K562 (cell line): ENCODE data around the gene FASTK. TPM values are rescaled to one million over a fixed set of nuclear protein-coding genes. Genes with fewer than 3 reads are reported as not detected.

Source experiments
- CAMTA2 ChIP-seq: fragments of 250-450 bp; sonication (Bioruptor Pico); conservative IDR thresholded peaks from 2 replicates; pipeline ENCODE4 v1.5.1; 2022
- CBX3 ChIP-seq, 2 experiments: IDR thresholded peaks; 1 replicate in 1 of 2; 2 replicates in 1 of 2; pipeline ENCODE4 v1.6.1; 2012; ENCODE audit warnings: inconsistent platforms in 2 of 2, low read length in 2 of 2, borderline replicate concordance in 1 of 2, control low read depth in 1 of 2
- ELF4 ChIP-seq: fragments of 450-650 bp; formaldehyde crosslinking; IDR thresholded peaks from 2 replicates; pipeline ENCODE4 v1.4.0; 2022; ENCODE audit warnings: missing genetic modification characterization
- FOXJ3 ChIP-seq: sonication (generic); formaldehyde crosslinking; IDR thresholded peaks from 2 replicates; pipeline ENCODE4 v1.4.0; 2020; ENCODE audit warnings: mild to moderate bottlenecking, missing genetic modification reagents
- FOXM1 ChIP-seq, 2 experiments: fragments of 450-650 bp in 1 of 2; sonication (generic) in 1 of 2; formaldehyde crosslinking in 1 of 2; IDR thresholded peaks; 2 replicates each; pipeline versions ENCODE4 v1.6.1 to v1.9.0; 2017 to 2022; ENCODE audit warnings: low read depth in 2 of 2, mild to moderate bottlenecking in 2 of 2, missing genetic modification reagents in 1 of 2, moderate library complexity in 1 of 2
- HDAC2 ChIP-seq: fragments of 450-650 bp; IDR thresholded peaks from 2 replicates; pipeline ENCODE4 v1.6.1; 2016; ENCODE audit warnings: mild to moderate bottlenecking
- KLF6 ChIP-seq: fragments of 250-450 bp; sonication (Bioruptor Pico); IDR thresholded peaks from 2 replicates; pipeline ENCODE4 v1.4.0; 2020; ENCODE audit warnings: mild to moderate bottlenecking, moderate library complexity, borderline replicate concordance
- NFATC3 ChIP-seq: fragments of 450-650 bp; IDR thresholded peaks from 2 replicates; pipeline ENCODE4 v1.6.1; 2017; ENCODE audit warnings: mild to moderate bottlenecking
- RHOXF2B ChIP-seq: fragments of 250-450 bp; sonication (Bioruptor Pico); conservative IDR thresholded peaks from 2 replicates; pipeline ENCODE4 v1.5.1; 2021
- SIRT6 ChIP-seq: IDR thresholded peaks from one replicate; pipeline ENCODE4 v1.6.1; 2012; ENCODE audit warnings: low read depth, mild to moderate bottlenecking, control low read depth, inconsistent platforms, low read length, moderate library complexity
- SMARCA4 ChIP-seq: fragments of 450-650 bp; IDR thresholded peaks from 2 replicates; pipeline ENCODE4 v1.6.1; 2016
- STAT5A ChIP-seq: IDR thresholded peaks from 2 replicates; pipeline ENCODE4 v1.6.1; 2012; ENCODE audit warnings: low read length, inconsistent platforms, borderline replicate concordance
- TBP ChIP-seq: optimal IDR thresholded peaks from 2 replicates; pipeline ENCODE3; 2011; ENCODE audit warnings: low read depth, low read length, improper control_type of control experiment
- XRCC4 ChIP-seq: IDR thresholded peaks from one replicate; pipeline ENCODE4 v1.6.1; 2011; ENCODE audit not compliant: insufficient read depth, insufficient read length; ENCODE audit errors: extremely low read depth
- ZNF197 ChIP-seq: fragments of 200-800 bp; sonication (Bioruptor generic); IDR thresholded peaks from 2 replicates; pipeline ENCODE4 v1.6.1; 2016; ENCODE audit warnings: low read depth, missing genetic modification characterization, missing compliant biosample characterization
- ZNF23 ChIP-seq: fragments of 250-450 bp; sonication (Bioruptor Pico); IDR thresholded peaks from 2 replicates; pipeline ENCODE4 v1.4.0; 2020; ENCODE audit warnings: mild to moderate bottlenecking
- ZSCAN32 ChIP-seq: fragments of 450-650 bp; formaldehyde crosslinking; IDR thresholded peaks from 2 replicates; pipeline ENCODE4 v1.4.0; 2020; ENCODE audit warnings: mild to moderate bottlenecking, moderate library complexity
- polyA plus RNA-seq, 8 experiments: library from polyadenylated mRNA; depleted of rRNA in 4 of 8; stranded (reverse) in 5 of 8; unstranded in 3 of 8; fragments of >200 nt; fragmentation: Nextera tagmentation in 2 of 8; fragmentation: Illumina TruSeq in 1 of 8; extraction: Ambion mirVana in 2 of 8; extraction: Trizol in 1 of 8; gene quantifications; 2 replicates each; pipeline versions ENCODE4 v1.2.1 to v1.2.3, GENCODE V29; 2011 to 2014; ENCODE audit warnings: inconsistent platforms in 1 of 8, missing spikeins in 1 of 8
- total RNA-seq, 7 experiments: library from RNA; depleted of rRNA in 6 of 7; stranded (reverse); fragments of >200 nt in 6 of 7; fragmentation: Illumina TruSeq in 2 of 7; extraction: Trizol in 2 of 7; gene quantifications; 2 replicates each; pipeline versions ENCODE4 v1.2.1 to v1.2.3, GENCODE V29; 2011 to 2021; ENCODE audit warnings: low replicate concordance in 1 of 7
- TF ChIP-seq, protein P1 (sequence below), 3 experiments: IDR thresholded peaks in 2 of 3; conservative IDR thresholded peaks in 1 of 3; 2 replicates each; pipeline ENCODE4 v1.5.1; 2011 to 2012; ENCODE audit warnings: low read length in 3 of 3, mild to moderate bottlenecking in 3 of 3, control low read depth in 2 of 3, improper control_type of control experiment in 1 of 3, inconsistent platforms in 1 of 3, low read depth in 1 of 3, mixed read lengths in 1 of 3, moderate library complexity in 1 of 3; ENCODE audit not compliant: insufficient read depth in 2 of 3
- TF ChIP-seq, protein P2 (sequence below): fragments of 250-450 bp; sonication (Bioruptor Pico); IDR thresholded peaks from 2 replicates; pipeline ENCODE4 v1.9.0; 2021; ENCODE audit warnings: mild to moderate bottlenecking
- TF ChIP-seq, protein P3 (sequence below): fragments of 450-650 bp; IDR thresholded peaks from 2 replicates; pipeline ENCODE4 v1.6.1; 2016; ENCODE audit warnings: antibody characterized with exemption
- TF ChIP-seq, protein P4 (sequence below): fragments of 450-650 bp; formaldehyde crosslinking; conservative IDR thresholded peaks from 2 replicates; pipeline ENCODE4 v1.4.0; 2022; ENCODE audit warnings: mild to moderate bottlenecking, missing genetic modification characterization
- TF ChIP-seq, protein P5 (sequence below), 2 experiments: IDR thresholded peaks; 2 replicates each; pipeline ENCODE4 v1.6.1; 2011; ENCODE audit warnings: borderline replicate concordance in 1 of 2, control low read depth in 1 of 2, low read depth in 1 of 2, low read length in 1 of 2, mild to moderate bottlenecking in 1 of 2, mixed read lengths in 1 of 2, moderate library complexity in 1 of 2; ENCODE audit not compliant: insufficient read depth in 1 of 2, insufficient read length in 1 of 2, poor library complexity in 1 of 2, severe bottlenecking in 1 of 2; ENCODE audit errors: extremely low read depth in 1 of 2

Gene FASTK
- total and polyA plus RNA-seq, 9 of the 15 experiments (the other 6 are each of a cell fraction or from before 2014, with no cell fraction given): 0.51 to 150 (median 48.2) TPM

DNA sequence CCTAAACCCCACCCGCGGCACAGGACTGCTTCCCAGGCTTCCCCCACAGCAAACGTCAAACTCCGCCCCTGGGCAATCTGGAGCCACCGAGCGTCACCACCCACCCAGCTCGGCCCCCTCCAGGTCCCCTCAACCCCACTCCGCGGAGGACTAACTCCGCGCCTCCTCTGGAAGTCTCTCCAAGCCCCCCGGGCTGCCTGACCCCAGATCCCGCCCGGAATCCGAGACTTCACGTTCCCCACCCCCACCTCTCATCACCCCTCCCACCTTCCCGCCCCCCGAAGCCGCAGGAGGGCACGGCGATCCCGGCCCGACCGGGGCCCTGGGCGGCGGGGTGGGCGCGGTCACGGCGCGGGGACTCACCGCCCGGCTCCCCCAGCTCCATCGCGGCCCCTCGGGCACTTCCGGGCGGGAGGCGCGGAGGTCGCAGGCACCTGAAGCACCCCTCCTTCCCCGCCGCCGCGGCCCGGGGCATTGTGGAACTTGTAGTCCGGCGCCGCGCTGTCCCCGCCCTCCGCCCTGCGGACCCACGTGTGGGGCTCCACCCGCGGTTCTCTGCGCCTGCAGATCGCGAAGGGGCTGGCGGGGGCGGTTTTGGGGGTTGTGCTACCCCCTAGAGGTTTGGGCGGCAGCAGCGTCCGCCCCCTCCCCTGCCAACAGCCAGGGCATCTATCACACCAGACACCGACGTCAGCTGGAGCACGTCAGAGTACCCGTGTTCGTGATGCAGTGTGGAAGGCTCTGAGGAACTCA, 2.6 kb upstream of the FASTK start, which contains the start of gene TMUB1 (continued):
- TF ChIP-seq, protein P1, sequence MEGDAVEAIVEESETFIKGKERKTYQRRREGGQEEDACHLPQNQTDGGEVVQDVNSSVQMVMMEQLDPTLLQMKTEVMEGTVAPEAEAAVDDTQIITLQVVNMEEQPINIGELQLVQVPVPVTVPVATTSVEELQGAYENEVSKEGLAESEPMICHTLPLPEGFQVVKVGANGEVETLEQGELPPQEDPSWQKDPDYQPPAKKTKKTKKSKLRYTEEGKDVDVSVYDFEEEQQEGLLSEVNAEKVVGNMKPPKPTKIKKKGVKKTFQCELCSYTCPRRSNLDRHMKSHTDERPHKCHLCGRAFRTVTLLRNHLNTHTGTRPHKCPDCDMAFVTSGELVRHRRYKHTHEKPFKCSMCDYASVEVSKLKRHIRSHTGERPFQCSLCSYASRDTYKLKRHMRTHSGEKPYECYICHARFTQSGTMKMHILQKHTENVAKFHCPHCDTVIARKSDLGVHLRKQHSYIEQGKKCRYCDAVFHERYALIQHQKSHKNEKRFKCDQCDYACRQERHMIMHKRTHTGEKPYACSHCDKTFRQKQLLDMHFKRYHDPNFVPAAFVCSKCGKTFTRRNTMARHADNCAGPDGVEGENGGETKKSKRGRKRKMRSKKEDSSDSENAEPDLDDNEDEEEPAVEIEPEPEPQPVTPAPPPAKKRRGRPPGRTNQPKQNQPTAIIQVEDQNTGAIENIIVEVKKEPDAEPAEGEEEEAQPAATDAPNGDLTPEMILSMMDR (IDR thresholded peaks at IDR 0.05 in 2 of 3, conservative IDR thresholded peaks at IDR 0.05 in 1 of 3; ENCODE audit: insufficient read depth in 2 of 3, low read depth in 1 of 3, low read length in 3 of 3): peak in 1 of 3 experiments; percentile 11; a peak in 1 of 6 replicates
- TF ChIP-seq, protein P2, sequence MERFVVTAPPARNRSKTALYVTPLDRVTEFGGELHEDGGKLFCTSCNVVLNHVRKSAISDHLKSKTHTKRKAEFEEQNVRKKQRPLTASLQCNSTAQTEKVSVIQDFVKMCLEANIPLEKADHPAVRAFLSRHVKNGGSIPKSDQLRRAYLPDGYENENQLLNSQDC (CRISPR knock-in tag): 0 out of 2 replicates have a peak, but pooled peaks have one; percentile 19
- TF ChIP-seq SMARCA4 (no peak; the same call in 1 of the 2 replicates), HDAC2 (peak; percentile 61), ZNF23 (CRISPR knock-in tag) (no peak), CAMTA2 (CRISPR knock-in tag) (0 out of 2 replicates have a peak, but pooled peaks have one; percentile 52), NFATC3 (no peak), SIRT6 (no peak), FOXM1 (IDR thresholded peaks at IDR 0.05; ENCODE audit: low read depth) (0 out of 2 replicates have a peak, but pooled peaks have one; percentile 0), FOXM1 (CRISPR knock-in tag; IDR thresholded peaks at IDR 0.05; ENCODE audit: low read depth) (no peak), KLF6 (no peak), XRCC4 (no peak), ELF4 (CRISPR knock-in tag) (no peak), ZSCAN32 (no peak), TBP (peak; percentile 22), ZNF197 (CRISPR knock-in tag) (no peak), STAT5A (no peak; the same call in 1 of the 2 replicates), RHOXF2B (CRISPR knock-in tag) (no peak), CBX3 (IDR thresholded peaks at IDR 0.05; ENCODE audit: borderline replicate concordance in 1 of 2, low read length in 2 of 2) (no peak), FOXJ3 (CRISPR knock-in tag) (no peak)
- TF ChIP-seq, protein P3, sequence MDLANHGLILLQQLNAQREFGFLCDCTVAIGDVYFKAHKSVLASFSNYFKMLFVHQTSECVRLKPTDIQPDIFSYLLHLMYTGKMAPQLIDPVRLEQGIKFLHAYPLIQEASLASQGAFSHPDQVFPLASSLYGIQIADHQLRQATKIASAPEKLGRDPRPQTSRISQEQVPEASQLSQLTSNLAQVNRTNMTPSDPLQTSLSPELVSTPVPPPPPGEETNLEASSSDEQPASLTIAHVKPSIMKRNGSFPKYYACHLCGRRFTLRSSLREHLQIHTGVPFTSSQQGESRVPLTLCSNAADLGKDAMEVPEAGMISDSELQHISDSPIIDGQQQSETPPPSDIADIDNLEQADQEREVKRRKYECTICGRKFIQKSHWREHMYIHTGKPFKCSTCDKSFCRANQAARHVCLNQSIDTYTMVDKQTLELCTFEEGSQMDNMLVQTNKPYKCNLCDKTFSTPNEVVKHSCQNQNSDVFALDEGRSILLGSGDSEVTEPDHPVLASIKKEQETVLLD: peak; percentile 87; the same call in 1 of the 2 replicates
- TF ChIP-seq, protein P4, sequence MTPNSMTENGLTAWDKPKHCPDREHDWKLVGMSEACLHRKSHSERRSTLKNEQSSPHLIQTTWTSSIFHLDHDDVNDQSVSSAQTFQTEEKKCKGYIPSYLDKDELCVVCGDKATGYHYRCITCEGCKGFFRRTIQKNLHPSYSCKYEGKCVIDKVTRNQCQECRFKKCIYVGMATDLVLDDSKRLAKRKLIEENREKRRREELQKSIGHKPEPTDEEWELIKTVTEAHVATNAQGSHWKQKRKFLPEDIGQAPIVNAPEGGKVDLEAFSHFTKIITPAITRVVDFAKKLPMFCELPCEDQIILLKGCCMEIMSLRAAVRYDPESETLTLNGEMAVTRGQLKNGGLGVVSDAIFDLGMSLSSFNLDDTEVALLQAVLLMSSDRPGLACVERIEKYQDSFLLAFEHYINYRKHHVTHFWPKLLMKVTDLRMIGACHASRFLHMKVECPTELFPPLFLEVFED (CRISPR knock-in tag): no peak
- TF ChIP-seq, protein P5, sequence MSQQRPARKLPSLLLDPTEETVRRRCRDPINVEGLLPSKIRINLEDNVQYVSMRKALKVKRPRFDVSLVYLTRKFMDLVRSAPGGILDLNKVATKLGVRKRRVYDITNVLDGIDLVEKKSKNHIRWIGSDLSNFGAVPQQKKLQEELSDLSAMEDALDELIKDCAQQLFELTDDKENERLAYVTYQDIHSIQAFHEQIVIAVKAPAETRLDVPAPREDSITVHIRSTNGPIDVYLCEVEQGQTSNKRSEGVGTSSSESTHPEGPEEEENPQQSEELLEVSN (IDR thresholded peaks at IDR 0.05; ENCODE audit: borderline replicate concordance in 1 of 2, extremely low read depth in 1 of 2, insufficient read depth in 1 of 2, insufficient read length in 1 of 2, low read depth in 1 of 2, low read length in 1 of 2, poor library complexity in 1 of 2, severe bottlenecking in 1 of 2): peak; percentile 60 to 79
